Psoas muscle (tissue), 8 donors: ENCODE measurements around the gene NMNAT3. TPM values are rescaled to one million over a fixed set of nuclear protein-coding genes. Genes with fewer than 3 reads are reported as not detected.

Source experiments
- ATAC-seq, 4 donors: fragments of 200-7000 bp; cut with Tn5 transposase; one replicate each; pipeline ENCODE4 v1.9.1; 2020; ENCODE audit warnings: moderate library complexity in 3 of 4, mild to moderate bottlenecking in 2 of 4
- DNase-seq, 2 donors: peaks; one replicate each; pipeline ENCODE4 v3.0.0-alpha.2; 2020
- H3K27ac ChIP-seq: fragments of 200-600 bp; one replicate; pipeline ENCODE4 v1.8.0; 2022
- H3K27me3 ChIP-seq, 3 donors: fragments of 200-600 bp in 1 of 3; one replicate each; pipeline versions ENCODE4 v1.6.1 to v1.8.0; 2013 to 2022; ENCODE audit warnings: low read length in 2 of 3, mild to moderate bottlenecking in 2 of 3, moderate library complexity in 1 of 3; ENCODE audit not compliant: insufficient read depth in 3 of 3
- H3K36me3 ChIP-seq, 2 donors: fragments of 200-600 bp in 1 of 2; one replicate each; pipeline versions ENCODE4 v1.6.1 to v1.8.0; 2013 to 2022; ENCODE audit warnings: low read depth in 1 of 2, mild to moderate bottlenecking in 1 of 2, moderate library complexity in 1 of 2; ENCODE audit not compliant: insufficient read depth in 1 of 2
- H3K4me1 ChIP-seq: fragments of 200-600 bp; one replicate; pipeline ENCODE4 v1.8.0; 2022
- H3K4me3 ChIP-seq: fragments of 200-600 bp; one replicate; pipeline ENCODE4 v1.8.0; 2022; ENCODE audit warnings: mild to moderate bottlenecking
- H3K9me3 ChIP-seq: fragments of 200-600 bp; one replicate; pipeline ENCODE4 v1.8.0; 2022
- CTCF ChIP-seq: fragments of 200-600 bp; IDR thresholded peaks from one replicate; pipeline ENCODE4 v1.8.0; 2022; ENCODE audit warnings: antibody characterized with exemption
- WGBS, 3 donors: extraction: QIAGEN DNeasy Blood & Tissue Kit; methylation state at CpG; one replicate each; pipeline versions ENCODE4 v1.1.6 to v1.1.7; 2013; 5-methylcytosine and 5-hydroxymethylcytosine counted together
- intact Hi-C, 2 donors: fragments of 100-400 bp; cut with DNase I; formaldehyde crosslinking; loops; one replicate each; pipeline versions ENCODE4 v1.11.0 to v1.14.2; 2022
- polyA plus RNA-seq, 3 donors: library from polyadenylated mRNA; stranded (reverse); fragments of 200-250 nt; gene quantifications; one replicate each; pipeline ENCODE4 v1.2.3, GENCODE V29; 2013
- total RNA-seq, 4 donors: library from RNA; stranded (reverse); fragmentation: NEBNext Ultra II Directional in 2 of 4; extraction: Animal tissue kit (Norgen Biotek cat#: 25700) in 2 of 4; gene quantifications; one replicate each; pipeline versions ENCODE4 v1.2.1 to v1.2.4, GENCODE V29; 2021 to 2023
- donor health status: healthy with polysubstance abuse.
- donor health status: DM: no; HTN: no; CAD: no; lungs with moderate emphysema.
- donor health status: Bipolar disorder and iron deficiency.
- donor health status: healthy.
- donor health status: DM: yes; HTN: yes; CAD: no.
- donor health status: DM: no; HTN: no; CAD: no.
- donor health status: DM: no; HTN: no; CAD: no.
- donor health status: DM: yes; HTN: yes; CAD: no.

The NMNAT3 gene
- total and polyA plus RNA-seq, 7 donors: 6.0 to 14.2 (median 8.9) TPM

- Histone ChIP-seq H3K36me3 (peaks cover 0 to 11% of the 10 kb centered on the region in 2 donors), H3K27ac (no peak overlapping the region), H3K4me1 (peaks cover 8% of the 10 kb centered on the region), H3K4me3 (no peak overlapping the region), H3K27me3 (no peaks in the 10 kb centered on the region), H3K9me3 (no peaks in the 10 kb centered on the region)
- no peak for TF ChIP-seq CTCF
- 16 to 24% (median 19%) methylated on average over 1 of the region's 1 CpG for WGBS, 3 donors
- intact Hi-C loops: no loop called here
- no peak for ATAC-seq
- DNase-seq: peak; percentile 47 to 77
Observed at GRCh38 chr3:139574026-139574947, 103.5 kb downstream of the NMNAT3 start.

- DNase-seq (no peak), ATAC-seq (no peak)
- Histone ChIP-seq H3K4me1 (peaks cover 8% of the 10 kb centered on the region), H3K36me3 (no peaks in the 10 kb centered on the region), H3K9me3 (no peaks in the 10 kb centered on the region), H3K27ac (no peak overlapping the region), H3K27me3 (no peaks in the 10 kb centered on the region), H3K4me3 (no peak overlapping the region)
- no peak for TF ChIP-seq CTCF
- intact Hi-C loops: no loop called here
- 68 to 71% (median 70%) methylated on average over 6 of the region's 6 CpGs for WGBS, 3 donors
Observed at GRCh38 chr3:139572847-139573672, 104.7 kb downstream of the NMNAT3 start.

GRCh38 chr3:139571711-139572110 is 106.1 kb downstream of the NMNAT3 start:
- Histone ChIP-seq H3K9me3 (no peaks in the 10 kb centered on the region), H3K4me1 (peaks cover 8% of the 10 kb centered on the region), H3K4me3 (no peak overlapping the region), H3K27me3 (no peaks in the 10 kb centered on the region), H3K36me3 (no peaks in the 10 kb centered on the region), H3K27ac (no peak overlapping the region)
- no peak for TF ChIP-seq CTCF
- ATAC-seq (no peak), DNase-seq (no peak)
- 93 to 100% (median 100%) methylated on average over 1 of the region's 1 CpG for WGBS, 3 donors
- intact Hi-C loops: no loop called here

GRCh38 chr3:139564294-139564861 is 113.4 kb downstream of the NMNAT3 start:
- no peak for DNase-seq
- no peak for ATAC-seq
- WGBS, 3 donors: 80 to 84% (median 81%) methylated on average over 5 of the region's 5 CpGs

More at GRCh38 chr3:139564294-139564861, 113.4 kb downstream of the NMNAT3 start:
- Histone ChIP-seq H3K27ac (no peak overlapping the region), H3K9me3 (no peaks in the 10 kb centered on the region), H3K27me3 (no peaks in the 10 kb centered on the region), H3K36me3 (no peaks in the 10 kb centered on the region), H3K4me1 (no peaks in the 10 kb centered on the region), H3K4me3 (no peak overlapping the region)
- no peak for TF ChIP-seq CTCF
- intact Hi-C loops: loop anchor here in 1 of 2 donors (5.0 kb wide), 1 partner anchor 137 kb away; no protein-coding TSS in a partner anchor
